ENCODE results near the gene MSRB2.

DNA sequence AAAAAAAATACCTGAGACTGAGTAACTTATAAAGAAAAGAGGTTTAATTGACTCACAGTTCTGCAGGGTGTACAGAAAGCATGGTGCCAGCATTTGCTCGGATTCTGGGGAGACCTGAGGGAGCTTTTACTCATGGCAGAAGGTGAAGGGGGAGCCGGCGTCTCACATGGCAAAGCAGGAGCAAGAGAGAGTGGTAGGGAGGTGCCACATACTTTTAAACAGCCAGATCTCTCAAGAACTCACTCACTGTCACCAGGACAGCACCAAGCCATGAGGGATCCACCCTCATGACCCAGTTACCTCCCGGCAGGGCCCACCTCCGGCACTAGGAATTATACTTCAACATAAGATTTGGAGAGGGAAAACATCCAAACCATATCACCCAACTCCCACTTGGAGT, 25.8 kb downstream of the MSRB2 start:
- TF ChIP-seq, protein P1, sequence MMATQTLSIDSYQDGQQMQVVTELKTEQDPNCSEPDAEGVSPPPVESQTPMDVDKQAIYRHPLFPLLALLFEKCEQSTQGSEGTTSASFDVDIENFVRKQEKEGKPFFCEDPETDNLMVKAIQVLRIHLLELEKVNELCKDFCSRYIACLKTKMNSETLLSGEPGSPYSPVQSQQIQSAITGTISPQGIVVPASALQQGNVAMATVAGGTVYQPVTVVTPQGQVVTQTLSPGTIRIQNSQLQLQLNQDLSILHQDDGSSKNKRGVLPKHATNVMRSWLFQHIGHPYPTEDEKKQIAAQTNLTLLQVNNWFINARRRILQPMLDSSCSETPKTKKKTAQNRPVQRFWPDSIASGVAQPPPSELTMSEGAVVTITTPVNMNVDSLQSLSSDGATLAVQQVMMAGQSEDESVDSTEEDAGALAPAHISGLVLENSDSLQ (IDR thresholded peaks at IDR 0.05): no peak
- TF ChIP-seq BHLHE40 (IDR thresholded peaks at IDR 0.05; ENCODE audit: borderline replicate concordance) (no peak), HDGF (IDR thresholded peaks at IDR 0.05; ENCODE audit: borderline replicate concordance) (no peak), TARDBP (IDR thresholded peaks at IDR 0.05) (no peak), SP1 (IDR thresholded peaks at IDR 0.05) (no peak)
